Hepatocyte (in vitro differentiated cells): ENCODE data around the gene TMEM52B.

Source experiments
- EZH2 ChIP-seq: fragments of 200-600 bp; sonication (generic); IDR thresholded peaks from 2 replicates; pipeline ENCODE4 v1.6.1; 2016; ENCODE audit warnings: antibody characterized with exemption, mild to moderate bottlenecking, borderline replicate concordance
- TF ChIP-seq, protein P1 (sequence below): fragments of 200-600 bp; sonication (generic); IDR thresholded peaks from 2 replicates; pipeline ENCODE4 v1.5.1; 2016; ENCODE audit warnings: antibody characterized with exemption, mild to moderate bottlenecking; ENCODE audit not compliant: poor library complexity

DNA sequence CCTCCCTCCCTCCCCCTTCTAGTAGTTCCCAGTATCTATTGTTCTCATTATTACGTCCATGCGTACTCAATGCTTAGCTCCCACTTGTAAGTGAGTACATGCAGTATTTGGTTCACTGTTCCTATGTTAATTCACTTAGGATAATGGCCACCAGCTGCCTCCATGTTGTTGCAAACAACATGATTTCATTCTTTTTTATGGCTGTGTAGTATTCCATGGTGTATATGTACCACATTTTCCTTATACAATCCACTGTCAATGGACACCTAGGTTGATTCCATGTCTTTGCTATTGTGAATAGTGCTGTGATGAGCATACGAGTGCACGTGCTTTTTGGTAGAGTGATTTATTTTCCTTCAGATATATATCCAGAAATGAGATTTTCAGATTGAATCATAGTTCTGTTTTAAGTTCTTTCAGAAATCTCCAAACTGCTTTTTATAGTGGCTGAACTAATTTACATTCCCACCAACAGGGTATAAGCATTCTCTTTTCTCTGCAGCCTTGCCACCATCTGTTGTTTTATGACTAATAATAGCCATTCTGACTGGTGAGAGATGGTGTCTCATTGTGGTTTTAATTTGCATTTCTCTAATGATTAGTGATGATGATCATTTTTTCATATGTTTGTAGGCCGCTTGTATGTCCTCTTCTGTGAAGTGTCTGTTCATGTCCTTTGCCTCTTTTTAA is 31.0 kb upstream of the TMEM52B start:
- TF ChIP-seq, protein P1, sequence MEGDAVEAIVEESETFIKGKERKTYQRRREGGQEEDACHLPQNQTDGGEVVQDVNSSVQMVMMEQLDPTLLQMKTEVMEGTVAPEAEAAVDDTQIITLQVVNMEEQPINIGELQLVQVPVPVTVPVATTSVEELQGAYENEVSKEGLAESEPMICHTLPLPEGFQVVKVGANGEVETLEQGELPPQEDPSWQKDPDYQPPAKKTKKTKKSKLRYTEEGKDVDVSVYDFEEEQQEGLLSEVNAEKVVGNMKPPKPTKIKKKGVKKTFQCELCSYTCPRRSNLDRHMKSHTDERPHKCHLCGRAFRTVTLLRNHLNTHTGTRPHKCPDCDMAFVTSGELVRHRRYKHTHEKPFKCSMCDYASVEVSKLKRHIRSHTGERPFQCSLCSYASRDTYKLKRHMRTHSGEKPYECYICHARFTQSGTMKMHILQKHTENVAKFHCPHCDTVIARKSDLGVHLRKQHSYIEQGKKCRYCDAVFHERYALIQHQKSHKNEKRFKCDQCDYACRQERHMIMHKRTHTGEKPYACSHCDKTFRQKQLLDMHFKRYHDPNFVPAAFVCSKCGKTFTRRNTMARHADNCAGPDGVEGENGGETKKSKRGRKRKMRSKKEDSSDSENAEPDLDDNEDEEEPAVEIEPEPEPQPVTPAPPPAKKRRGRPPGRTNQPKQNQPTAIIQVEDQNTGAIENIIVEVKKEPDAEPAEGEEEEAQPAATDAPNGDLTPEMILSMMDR: no peak
- no peak for TF ChIP-seq EZH2
